ENCODE results near the gene DDRGK1. TPM values are rescaled to one million over a fixed set of nuclear protein-coding genes. Genes with fewer than 3 reads are reported as not detected.

The DDRGK1 gene
- 22.1 TPM for total RNA-seq

GRCh38 chr20:3204124-3204794, at the start of gene DDRGK1:
Gene DDRGK1 (minus strand): TSS chr20:3204682. CDS start chr20:3204627, 55 bp downstream.
- H3K9me3 ChIP-seq (ENCODE audit: low read depth, low read length) = no peaks in the 10 kb centered on the region
- H3K4me3 ChIP-seq (ENCODE audit: low read length) = peak within 1 kb of the TSS; percentile 89
- H3K4me1 ChIP-seq (ENCODE audit: insufficient read depth, low read length) = peaks cover 20% of the 10 kb centered on the region
- H3K27me3 ChIP-seq (ENCODE audit: insufficient read depth, low read length) = no peaks in the 10 kb centered on the region

DNA sequence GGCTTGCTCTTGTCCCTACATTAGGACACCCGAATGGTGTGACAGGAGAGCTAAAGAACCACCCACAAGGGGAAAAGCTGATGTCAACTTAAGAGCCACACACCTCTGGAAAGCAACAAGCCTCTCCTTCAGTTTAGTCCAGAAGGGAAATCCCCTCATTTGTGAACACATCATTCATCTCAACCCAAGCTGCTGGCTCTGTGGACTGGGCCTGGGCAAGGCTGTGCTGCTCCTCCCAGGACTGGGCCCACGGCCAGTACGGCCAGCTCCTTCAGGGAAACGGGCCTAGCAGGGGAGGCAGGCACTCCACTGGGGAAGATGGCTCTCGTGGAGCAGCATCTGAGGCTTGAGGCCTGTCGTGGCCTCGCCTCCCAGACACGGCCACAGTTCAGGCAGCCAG, 47.3 kb upstream of the DDRGK1 start:
- H3K4me1 ChIP-seq (ENCODE audit: insufficient read depth, low read length) = peaks cover 10% of the 10 kb centered on the region
- no peak overlapping the region for H3K4me3 ChIP-seq (ENCODE audit: low read length)
- H3K27me3 ChIP-seq (ENCODE audit: insufficient read depth, low read length) = peaks cover 35% of the 10 kb centered on the region
- H3K9me3 ChIP-seq (ENCODE audit: low read depth, low read length) = no peaks in the 10 kb centered on the region

DNA sequence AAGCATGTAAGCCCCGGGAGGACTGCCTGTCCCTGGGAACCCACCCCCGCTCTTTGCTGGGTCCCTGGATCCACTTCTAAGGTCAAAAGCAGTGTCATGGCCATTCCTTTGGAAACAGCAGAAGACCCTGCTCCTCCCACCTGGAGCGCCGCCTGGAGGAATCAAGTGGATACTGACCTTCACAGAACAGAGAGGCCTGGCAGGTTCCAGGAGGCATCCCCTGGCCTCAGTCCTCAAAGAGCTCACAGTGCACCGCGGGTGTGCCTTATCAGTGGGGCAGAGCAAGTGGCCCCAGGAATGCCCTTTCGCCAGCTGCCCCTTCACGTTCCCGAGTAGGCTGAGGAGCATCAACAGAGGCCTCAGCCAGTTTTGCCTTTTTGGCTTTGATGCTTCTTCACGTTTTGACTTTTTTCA, 45.6 kb upstream of the DDRGK1 start:
- Histone ChIP-seq H3K27me3 (ENCODE audit: insufficient read depth, low read length) (peaks cover 38% of the 10 kb centered on the region), H3K4me1 (ENCODE audit: insufficient read depth, low read length) (peaks cover 10% of the 10 kb centered on the region), H3K9me3 (ENCODE audit: low read depth, low read length) (no peaks in the 10 kb centered on the region), H3K4me3 (ENCODE audit: low read length) (no peak overlapping the region)

DNA sequence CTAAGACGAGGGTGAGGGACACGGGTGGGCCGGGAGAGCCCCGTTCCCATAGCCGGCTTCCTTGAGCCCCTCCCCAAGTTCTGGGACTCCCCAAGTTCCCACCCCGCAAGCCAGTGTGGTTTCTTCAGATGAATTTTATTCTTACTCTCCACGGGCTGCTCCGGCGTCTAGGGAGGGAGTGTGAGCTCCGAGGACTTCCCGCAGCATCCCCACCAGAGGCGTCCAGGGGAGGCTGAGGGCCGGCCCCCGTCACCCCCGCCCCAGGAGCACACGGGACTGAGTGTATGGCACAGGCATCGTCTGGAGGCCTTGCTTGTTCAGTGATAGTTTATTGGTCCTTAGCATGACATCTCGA, 44.5 kb upstream of the DDRGK1 start:
- peaks cover 10% of the 10 kb centered on the region for H3K4me1 ChIP-seq (ENCODE audit: insufficient read depth, low read length)
- no peak overlapping the region for H3K4me3 ChIP-seq (ENCODE audit: low read length)
- H3K9me3 ChIP-seq (ENCODE audit: low read depth, low read length) = no peaks in the 10 kb centered on the region
- H3K27me3 ChIP-seq (ENCODE audit: insufficient read depth, low read length) = peaks cover 38% of the 10 kb centered on the region

DNA sequence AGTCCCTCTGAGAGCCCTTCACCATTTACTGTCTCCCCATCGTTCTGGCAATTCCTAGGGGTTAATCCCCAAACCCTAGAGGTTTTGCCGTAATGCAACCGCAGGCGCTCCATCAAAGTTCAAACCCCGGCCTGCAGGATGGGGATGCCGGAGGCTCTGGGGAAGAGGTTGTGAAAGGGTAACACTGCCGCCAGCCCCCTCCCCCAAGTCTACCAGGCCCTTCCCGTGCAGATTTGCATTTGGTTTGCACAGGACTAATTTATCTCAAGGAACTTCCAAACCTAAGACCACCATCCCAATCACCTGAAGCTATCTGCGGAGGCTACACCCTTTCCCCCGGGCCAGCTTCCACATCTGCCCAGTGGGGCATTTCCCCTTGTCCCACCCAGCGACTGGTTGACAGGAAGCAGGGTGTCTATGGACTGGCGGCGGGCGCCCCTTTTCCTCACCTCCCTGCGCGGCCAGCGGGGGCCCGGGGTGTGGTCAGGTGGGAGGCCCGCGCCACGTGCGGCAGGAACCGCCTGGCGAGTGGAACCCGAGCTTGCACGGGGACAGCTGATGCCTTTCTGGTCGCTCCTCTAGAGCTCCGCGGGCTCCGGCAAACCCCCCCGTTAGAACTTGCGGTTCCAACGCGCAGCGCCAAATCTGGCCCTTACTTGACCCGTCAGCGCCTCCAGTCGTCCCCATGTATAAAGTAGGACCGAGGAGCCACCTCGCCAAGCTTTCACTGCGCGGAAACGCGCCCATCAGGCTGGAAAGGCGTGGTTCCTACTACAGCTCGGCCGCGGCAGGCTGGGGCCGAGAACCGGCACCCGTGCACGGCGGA, 43.9 kb upstream of the DDRGK1 start:
- Histone ChIP-seq H3K9me3 (ENCODE audit: low read depth, low read length) (no peaks in the 10 kb centered on the region), H3K27me3 (ENCODE audit: insufficient read depth, low read length) (peaks cover 38% of the 10 kb centered on the region), H3K4me3 (ENCODE audit: low read length) (no peak overlapping the region), H3K4me1 (ENCODE audit: insufficient read depth, low read length) (peaks cover 10% of the 10 kb centered on the region)

DNA sequence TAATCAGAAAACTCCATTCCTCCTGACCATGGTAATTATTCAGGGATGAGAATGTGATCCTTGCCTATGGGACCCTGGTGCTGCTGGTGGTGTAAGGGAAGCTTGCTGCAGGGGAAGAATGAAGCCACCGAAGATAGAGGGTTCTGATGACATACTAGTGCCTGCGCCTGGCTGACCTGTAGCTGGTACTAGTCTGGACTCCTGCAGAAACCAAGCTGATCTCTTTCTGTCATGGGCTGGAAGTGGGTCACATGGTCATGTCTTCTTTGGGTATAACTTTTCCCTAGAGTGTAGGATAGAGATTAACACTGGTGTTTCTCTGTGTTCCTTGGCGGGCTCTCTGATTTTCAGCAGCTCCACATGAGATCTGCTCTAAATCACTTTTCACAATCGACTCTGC, 43.2 kb upstream of the DDRGK1 start:
- Histone ChIP-seq H3K27me3 (ENCODE audit: insufficient read depth, low read length) (peaks cover 38% of the 10 kb centered on the region), H3K4me1 (ENCODE audit: insufficient read depth, low read length) (peaks cover 10% of the 10 kb centered on the region), H3K9me3 (ENCODE audit: low read depth, low read length) (no peaks in the 10 kb centered on the region), H3K4me3 (ENCODE audit: low read length) (no peak overlapping the region)

GRCh38 chr20:3246682-3247081, 42.2 kb upstream of the DDRGK1 start:
- peaks cover 38% of the 10 kb centered on the region for H3K27me3 ChIP-seq (ENCODE audit: insufficient read depth, low read length)

GRCh38 chr20:3245711-3246110, 41.2 kb upstream of the DDRGK1 start:
- Histone ChIP-seq H3K27me3 (ENCODE audit: insufficient read depth, low read length) (peaks cover 42% of the 10 kb centered on the region), H3K4me1 (ENCODE audit: insufficient read depth, low read length) (peaks cover 10% of the 10 kb centered on the region), H3K4me3 (ENCODE audit: low read length) (no peak overlapping the region), H3K9me3 (ENCODE audit: low read depth, low read length) (no peaks in the 10 kb centered on the region)

More at GRCh38 chr20:3246682-3247081, 42.2 kb upstream of the DDRGK1 start:
- H3K9me3 ChIP-seq (ENCODE audit: low read depth, low read length) = no peaks in the 10 kb centered on the region
- peaks cover 10% of the 10 kb centered on the region for H3K4me1 ChIP-seq (ENCODE audit: insufficient read depth, low read length)
- no peak overlapping the region for H3K4me3 ChIP-seq (ENCODE audit: low read length)

GRCh38 chr20:3245156-3245555, 40.7 kb upstream of the DDRGK1 start:
- peaks cover 46% of the 10 kb centered on the region for H3K27me3 ChIP-seq (ENCODE audit: insufficient read depth, low read length)

GRCh38 chr20:3244613-3245012, 40.1 kb upstream of the DDRGK1 start:
- no peak overlapping the region for H3K4me3 ChIP-seq (ENCODE audit: low read length)
- no peaks in the 10 kb centered on the region for H3K9me3 ChIP-seq (ENCODE audit: low read depth, low read length)
- peaks cover 46% of the 10 kb centered on the region for H3K27me3 ChIP-seq (ENCODE audit: insufficient read depth, low read length)
- peaks cover 17% of the 10 kb centered on the region for H3K4me1 ChIP-seq (ENCODE audit: insufficient read depth, low read length)

More at GRCh38 chr20:3245156-3245555, 40.7 kb upstream of the DDRGK1 start:
- H3K4me1 ChIP-seq (ENCODE audit: insufficient read depth, low read length) = peaks cover 12% of the 10 kb centered on the region
- no peaks in the 10 kb centered on the region for H3K9me3 ChIP-seq (ENCODE audit: low read depth, low read length)
- no peak overlapping the region for H3K4me3 ChIP-seq (ENCODE audit: low read length)

DNA sequence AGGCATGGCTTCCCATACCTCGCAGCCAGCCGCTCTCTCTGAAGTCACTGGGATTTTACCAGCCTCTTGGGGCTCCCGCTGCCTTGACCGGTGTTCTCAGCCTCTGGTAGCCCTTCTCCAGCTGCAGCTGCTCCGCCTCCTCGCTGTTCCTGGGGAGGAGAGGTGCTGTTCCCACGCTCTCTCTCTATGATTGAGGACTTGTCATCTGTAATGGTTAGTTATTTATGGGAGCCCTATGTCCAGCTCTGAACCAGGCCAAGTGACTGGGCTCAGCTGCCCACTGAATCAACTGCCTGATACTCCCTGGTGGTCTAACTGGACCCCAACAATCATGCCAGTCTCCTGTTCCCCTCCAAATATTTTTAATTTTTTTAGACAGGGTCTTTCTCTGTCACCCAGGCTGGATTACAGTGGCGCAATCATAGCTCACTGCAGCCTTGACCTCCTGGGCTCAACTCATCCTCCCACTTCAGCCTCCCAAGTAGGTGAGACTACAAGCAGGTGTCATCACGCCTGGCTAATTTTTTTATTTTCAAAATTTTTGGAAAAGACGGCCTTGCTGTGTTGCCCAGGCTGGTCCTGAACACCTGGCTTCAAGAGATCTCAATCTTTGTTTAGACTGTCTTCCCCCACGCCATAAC, 39.4 kb upstream of the DDRGK1 start:
- no peaks in the 10 kb centered on the region for H3K9me3 ChIP-seq (ENCODE audit: low read depth, low read length)
- H3K27me3 ChIP-seq (ENCODE audit: insufficient read depth, low read length) = peaks cover 41% of the 10 kb centered on the region
- peaks cover 19% of the 10 kb centered on the region for H3K4me1 ChIP-seq (ENCODE audit: insufficient read depth, low read length)
- H3K4me3 ChIP-seq (ENCODE audit: low read length) = no peak overlapping the region

DNA sequence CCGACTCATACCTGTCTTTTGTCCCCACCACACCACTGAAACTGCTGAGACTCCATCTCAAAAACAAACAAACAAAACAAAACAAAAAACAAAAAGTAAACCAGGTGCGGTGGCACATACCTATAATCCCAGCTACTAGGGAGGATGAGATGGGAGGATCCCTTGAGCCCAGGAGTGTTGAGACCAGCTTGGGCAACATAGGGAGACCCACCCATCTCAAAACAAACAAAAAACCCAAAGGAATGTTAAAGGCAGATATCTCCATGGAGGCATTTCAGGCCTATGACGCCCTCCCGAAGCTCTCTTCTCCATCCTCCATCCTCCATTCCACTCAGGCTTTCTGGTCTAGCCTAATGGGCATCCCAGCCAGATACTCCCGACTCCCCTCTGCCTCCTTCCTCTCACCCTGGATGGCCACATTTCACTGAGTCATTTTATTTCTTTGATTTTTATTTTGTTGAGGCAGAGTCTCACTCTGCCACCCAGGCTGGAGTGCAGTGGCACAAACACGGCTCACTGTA, 37.8 kb upstream of the DDRGK1 start:
- peaks cover 39% of the 10 kb centered on the region for H3K27me3 ChIP-seq (ENCODE audit: insufficient read depth, low read length)
- H3K4me1 ChIP-seq (ENCODE audit: insufficient read depth, low read length) = peaks cover 28% of the 10 kb centered on the region
- H3K9me3 ChIP-seq (ENCODE audit: low read depth, low read length) = no peaks in the 10 kb centered on the region
- no peak overlapping the region for H3K4me3 ChIP-seq (ENCODE audit: low read length)

GRCh38 chr20:3240776-3241363, 36.4 kb upstream of the DDRGK1 start:
- Histone ChIP-seq H3K4me3 (ENCODE audit: low read length) (no peak overlapping the region), H3K4me1 (ENCODE audit: insufficient read depth, low read length) (peaks cover 28% of the 10 kb centered on the region), H3K27me3 (ENCODE audit: insufficient read depth, low read length) (peaks cover 42% of the 10 kb centered on the region), H3K9me3 (ENCODE audit: low read depth, low read length) (no peaks in the 10 kb centered on the region)

GRCh38 chr20:3239867-3240775, 35.6 kb upstream of the DDRGK1 start:
- no peaks in the 10 kb centered on the region for H3K9me3 ChIP-seq (ENCODE audit: low read depth, low read length)
- peaks cover 42% of the 10 kb centered on the region for H3K27me3 ChIP-seq (ENCODE audit: insufficient read depth, low read length)
- H3K4me1 ChIP-seq (ENCODE audit: insufficient read depth, low read length) = peaks cover 28% of the 10 kb centered on the region
- H3K4me3 ChIP-seq (ENCODE audit: low read length) = peak overlapping the region; percentile 45

Data from mononuclear cell (primary cell).